HG03378 (cell line): ENCODE measurements around the gene SCLY.
"Not testable (repeated sequence)": the region's sequence is repeated elsewhere in the genome, so short reads cannot be mapped to it uniquely, and the experiment has no call there.

Experiments used
- ATAC-seq: cut with Tn5 transposase; IDR thresholded peaks from one replicate; pipeline ENCODE4 v1.9.1; 2021; ENCODE audit warnings: mild to moderate bottlenecking, moderate library complexity; ENCODE audit not compliant: unreplicated experiment

SCLY gene

DNA sequence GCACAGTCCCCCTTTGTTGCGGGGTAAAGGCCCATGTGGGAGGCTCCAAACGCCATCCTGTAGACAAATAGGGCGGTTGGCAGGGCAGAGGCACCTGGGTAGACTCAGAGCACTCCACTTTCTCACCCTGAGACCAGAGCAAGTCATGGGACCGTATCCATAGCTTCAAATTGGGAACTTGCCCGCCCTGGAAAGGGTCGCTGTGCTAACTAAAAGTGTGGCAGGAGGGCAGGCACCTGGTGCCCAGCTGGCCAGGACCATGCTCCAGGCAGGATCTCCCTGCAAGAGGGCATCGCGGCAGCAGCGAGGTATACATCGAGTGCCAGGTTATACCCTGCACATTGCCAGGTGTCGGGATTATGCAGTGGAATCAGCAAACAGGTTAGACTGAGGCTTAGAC lies 20.8 kb upstream of the SCLY start:
- ATAC-seq = no peak

DNA sequence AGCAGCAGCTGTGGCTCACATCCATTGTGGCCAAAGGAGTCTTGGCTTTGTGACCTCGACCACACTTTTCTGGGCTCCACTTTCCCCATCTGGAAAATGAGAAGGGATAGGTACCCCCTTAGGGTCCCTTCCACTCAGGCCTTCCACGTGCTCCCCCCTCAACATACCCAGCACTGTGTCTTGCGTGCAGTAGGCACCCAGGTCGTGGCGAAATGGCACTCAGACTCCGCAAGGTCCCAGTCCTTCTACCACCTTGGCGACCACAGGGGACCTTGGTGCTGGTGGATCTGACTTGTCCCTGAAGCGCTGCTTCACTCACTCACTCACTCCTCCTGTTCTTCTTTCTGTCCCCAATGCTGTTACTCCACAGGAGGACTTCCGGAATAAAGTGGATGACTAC lies 19.9 kb upstream of the SCLY start:
- no peak for ATAC-seq

DNA sequence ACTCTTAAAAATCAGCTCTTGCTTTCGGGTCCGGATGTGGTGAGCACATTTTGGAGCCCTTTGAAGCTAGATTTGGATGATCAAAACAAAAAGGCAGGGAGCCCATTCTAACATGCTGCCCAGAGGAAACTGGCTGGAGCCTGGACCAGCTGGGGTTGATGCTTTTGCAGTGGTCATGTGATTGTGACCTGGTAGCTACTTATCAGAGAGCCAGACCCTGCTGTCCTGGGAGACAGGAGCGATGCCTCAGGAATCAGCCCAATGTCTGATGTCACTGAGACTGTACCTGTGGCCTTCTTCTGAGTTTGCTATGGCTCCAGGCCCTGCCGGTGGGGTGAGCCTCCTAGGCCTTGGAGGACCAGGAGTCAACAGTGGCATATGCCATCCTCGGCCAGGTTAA lies 18.7 kb upstream of the SCLY start:
- no peak for ATAC-seq

DNA sequence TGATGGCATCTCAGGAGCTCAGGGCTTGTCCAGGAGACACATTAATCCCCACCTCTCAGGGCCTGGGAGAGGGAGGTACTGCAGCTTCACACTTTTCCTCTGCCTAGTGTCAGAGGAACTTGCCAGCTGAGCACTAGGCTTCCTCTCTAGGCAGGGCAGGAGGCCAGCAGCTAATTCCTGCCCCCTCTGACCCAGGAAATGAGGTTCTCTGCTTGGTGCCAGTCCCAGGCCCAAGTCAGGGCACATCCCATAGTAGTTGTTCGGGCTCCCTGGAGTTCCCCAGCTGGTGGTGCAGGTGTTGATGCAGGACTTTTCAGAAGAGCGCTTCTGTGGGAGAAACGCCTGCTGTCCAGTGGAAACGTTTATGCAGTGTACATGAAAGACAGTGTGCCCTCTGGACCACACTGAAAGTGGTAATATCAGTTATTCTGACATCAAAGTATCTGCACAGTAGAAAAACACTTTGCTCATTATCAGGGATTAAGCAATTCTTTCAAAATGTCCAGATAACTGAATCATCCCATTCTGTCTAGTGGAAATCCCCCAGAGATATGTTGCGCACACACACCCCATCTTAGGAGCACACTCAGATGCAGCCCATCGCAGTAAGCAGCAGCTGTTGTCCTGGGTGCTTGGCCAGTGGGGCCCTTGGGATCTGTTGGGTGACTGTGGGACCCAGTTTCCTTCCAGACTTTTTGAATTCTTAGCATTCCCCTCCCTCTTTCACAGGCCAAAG lies 17.8 kb upstream of the SCLY start:
- ATAC-seq = no peak

DNA sequence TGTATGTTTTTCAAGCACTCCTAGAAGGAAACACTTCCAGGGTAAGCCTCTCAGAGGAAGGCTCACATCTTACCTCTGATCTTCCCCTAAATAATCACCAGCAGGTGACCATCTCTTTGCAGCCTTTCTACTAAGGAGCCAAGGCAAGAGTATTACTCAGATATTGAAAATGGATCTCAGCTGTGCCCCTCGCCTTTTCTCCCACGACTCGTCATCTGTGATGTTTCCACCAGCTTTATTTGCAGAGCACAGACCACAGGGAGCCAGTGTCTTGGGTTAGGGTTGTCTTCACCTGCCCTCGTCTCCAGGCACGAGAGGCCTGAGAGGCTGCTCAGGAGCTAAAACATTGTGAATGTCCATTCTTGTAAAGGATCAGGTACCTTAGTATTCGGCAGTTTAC lies 16.9 kb upstream of the SCLY start:
- no peak for ATAC-seq

DNA sequence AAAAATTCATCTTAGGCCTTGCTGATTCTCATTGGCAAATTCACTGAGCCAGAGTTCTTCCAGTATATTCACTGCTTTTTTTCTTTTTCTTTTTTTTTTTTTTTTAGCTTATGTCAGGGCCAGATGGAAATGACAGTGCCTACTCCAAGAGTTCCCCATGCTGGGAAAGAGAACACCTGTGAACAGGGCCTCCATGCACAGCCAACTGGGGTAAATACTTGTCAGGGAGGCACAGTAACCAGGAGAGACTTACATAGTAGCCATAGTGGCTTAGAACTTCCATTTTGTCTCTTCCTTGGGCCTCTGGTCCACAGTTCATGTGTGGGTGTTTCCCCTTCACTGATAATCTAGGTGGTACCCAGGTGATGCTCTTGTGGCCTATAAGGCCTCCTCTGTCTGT lies 15.2 kb upstream of the SCLY start:
- no peak for ATAC-seq

DNA sequence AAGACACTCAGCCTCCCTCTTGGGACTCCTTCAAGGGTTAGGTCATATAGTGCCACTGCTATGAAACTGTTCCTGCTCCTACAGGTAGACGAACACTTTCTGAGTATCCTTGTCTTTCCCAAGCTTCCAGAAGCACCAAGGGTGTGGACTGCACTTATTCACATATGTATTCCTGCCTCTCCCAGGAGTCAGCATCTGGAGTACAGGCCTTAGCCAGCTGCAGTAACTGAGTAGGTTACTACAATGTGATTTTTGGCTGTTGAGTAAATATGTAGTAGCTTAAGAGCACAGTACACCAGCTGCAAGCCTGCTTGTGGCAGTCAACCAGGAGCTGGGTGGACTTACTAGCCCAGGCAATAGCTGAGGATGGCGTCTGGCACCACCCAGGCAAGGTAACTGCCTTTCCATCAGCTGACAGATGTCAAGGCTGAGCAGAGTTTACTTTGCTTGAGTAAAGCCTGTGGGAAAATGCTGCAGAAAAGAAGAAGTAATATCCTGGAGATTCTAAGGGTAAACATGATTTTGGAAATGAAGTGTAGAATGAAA lies 14.0 kb upstream of the SCLY start:
- no peak for ATAC-seq

DNA sequence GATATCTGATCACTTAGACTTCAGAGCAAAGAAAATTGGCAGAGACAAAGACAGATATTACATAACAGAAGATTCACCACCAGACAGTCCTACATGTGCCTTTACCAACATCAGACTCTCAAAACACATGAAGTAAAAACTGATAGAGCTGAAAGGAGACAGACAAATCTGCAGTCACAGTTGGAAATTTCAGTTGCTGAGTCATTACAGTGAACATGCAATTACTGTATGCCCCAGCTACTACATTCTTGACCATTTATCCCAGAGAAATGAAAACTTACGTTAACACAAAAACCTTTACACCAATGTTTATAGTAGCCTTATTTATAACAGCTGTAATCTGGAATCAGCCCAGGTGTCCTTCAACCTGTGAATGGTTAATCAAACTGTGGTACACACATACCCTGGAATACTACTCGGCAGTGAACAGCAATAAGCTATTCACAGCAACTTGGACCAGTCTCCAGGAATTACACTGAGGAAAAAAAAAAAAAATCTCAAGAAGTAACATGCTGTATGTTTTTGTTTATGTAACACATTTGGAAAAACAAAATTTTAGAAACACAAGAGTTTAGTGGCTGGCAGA lies 7.5 kb upstream of the SCLY start:
- no peak for ATAC-seq

DNA sequence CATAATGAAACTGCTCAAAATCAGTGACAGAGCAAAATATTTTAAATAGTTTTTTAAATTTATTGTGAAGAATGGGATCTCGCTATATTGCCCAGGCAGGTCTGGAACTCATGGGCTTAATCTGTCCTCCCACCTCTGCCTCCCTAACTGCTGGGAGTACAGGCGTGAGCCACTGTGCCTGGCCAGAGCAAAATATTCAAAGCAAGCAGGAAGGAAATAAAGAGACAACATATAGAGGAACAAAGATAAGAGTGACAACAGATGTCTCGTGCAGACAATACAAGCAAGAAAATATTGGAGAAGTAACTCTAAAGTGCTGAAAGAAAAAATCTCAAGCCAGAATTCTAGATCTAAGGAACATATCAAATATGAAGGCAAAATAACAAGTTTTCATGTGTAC lies 5.0 kb upstream of the SCLY start:
- no peak for ATAC-seq

DNA sequence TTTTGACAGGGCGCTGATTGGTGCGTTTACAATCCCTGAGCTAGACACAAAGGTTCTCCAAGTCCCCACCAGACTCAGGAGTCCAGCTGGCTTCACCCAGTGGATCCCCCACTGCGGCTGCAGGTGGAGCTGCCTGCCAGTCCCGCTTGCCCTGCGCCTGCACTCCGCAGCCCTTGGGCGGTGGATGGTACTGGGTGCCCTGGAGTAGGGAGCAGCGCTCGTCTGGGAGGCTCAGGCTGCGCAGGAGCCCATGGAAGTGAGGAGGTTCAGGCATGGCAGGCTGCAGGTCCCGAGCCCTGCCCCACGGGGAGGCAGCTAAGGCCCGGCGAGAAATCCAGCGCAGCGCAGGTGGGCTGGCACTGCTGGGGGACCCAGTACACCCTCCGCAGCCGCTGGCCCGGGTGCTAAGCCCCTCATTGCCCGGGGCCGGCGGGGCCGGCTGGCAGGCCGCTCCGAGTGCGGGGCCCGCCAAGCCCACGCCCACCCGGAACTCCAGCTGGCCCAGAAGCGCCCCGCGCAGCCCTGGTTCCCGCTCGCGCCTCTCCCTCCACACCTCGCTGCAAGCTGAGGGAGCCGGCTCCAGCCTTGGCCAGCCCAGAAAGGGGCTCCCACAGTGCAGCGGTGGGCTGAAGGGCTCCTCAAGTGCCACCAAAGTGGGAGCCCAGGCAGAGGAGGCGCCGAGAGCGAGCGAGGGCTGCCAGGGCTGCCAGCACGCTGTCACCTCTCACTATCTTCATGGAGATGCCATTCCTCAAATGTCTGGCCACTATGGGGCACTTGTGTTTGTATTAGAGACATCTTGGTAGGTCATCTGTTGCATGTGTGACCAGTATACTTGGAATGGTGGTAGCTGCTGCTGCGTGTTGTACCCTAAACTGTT lies 2.9 kb upstream of the SCLY start:
- not testable (repeated sequence) for ATAC-seq

DNA sequence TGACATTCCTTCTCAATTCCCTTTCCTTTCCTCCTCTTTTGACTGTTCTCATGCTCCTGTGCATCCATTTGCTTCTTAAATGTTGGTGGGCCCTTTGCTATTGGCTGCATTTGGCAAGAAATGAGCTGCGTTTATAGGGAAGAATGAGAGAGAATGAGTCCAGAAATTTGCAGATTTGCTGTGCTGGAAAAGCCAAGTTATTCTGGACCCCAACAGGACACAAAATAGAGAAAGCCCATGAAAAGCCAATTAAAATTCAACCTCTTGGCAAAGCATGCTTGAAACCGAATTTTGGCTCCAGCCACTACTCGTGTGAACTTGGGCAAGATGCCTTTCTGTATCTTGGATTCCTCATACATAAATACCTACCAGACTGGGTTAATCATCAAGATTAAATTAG lies 1.3 kb upstream of the SCLY start:
- no peak for ATAC-seq

DNA sequence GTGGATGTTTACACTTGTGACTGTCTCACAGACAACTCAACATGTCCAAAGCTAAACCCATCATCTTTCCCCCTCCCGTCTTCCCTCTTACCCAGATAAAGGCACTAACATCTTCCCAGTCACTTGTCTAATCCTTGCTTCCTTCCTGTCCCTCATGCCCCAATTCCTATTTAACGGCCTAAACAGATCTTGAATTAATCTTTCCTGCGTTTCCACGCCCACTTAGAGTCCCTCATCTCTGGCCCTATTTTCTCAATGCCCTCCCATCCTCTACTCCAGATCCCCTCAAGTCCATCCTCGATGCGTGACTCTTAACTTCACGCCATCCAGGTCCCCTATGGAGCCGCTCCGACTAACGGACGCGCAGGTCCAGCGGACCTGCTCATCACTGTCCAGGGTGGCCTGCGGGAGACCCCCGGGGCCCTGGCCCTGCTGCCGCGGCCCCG lies 682 bp upstream of the SCLY start:
- peak; percentile 1 for ATAC-seq

DNA sequence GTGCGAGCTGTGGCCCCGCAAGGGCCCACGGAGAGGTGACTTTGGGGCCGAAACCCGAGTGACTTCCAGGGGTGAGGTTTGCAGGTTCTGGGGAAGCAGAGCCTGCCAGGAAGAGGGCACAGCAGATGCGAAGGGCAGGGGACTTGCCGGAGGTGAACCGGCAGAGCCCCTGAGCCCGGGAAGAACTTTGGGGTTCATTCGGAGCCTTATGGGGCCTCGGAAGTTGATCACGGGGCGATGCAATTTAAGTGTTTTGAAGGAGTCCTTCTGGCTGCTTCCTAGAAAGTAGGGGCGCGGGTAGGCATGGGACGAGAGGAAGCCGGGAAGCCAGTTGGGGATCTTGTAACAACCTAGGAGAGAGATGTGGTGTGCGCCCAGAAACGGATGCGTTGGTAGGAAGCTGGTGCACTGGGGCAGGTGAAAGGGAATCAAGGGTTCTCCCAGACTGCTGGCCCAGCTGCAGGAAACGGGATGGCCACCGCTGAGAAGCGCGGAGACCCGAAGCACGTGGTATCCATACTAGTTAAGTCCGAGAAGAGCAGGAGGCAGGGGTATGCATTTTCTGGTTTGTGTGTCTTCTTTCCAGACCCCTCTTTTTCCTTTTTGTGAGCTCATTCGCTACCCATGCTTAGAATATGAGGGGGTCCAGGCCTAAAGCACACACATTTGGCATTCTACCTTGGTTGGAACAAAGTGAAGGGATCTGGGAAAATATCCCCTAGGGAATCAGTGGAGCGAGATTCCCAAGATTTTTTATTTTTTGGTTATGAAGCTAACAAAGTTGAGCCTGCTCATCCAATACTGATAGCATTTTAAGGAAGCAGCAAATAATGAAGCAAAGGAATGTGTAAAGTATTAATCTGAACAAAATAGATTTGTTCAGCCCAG lies 758 bp downstream of the SCLY start:
- no peak for ATAC-seq

DNA sequence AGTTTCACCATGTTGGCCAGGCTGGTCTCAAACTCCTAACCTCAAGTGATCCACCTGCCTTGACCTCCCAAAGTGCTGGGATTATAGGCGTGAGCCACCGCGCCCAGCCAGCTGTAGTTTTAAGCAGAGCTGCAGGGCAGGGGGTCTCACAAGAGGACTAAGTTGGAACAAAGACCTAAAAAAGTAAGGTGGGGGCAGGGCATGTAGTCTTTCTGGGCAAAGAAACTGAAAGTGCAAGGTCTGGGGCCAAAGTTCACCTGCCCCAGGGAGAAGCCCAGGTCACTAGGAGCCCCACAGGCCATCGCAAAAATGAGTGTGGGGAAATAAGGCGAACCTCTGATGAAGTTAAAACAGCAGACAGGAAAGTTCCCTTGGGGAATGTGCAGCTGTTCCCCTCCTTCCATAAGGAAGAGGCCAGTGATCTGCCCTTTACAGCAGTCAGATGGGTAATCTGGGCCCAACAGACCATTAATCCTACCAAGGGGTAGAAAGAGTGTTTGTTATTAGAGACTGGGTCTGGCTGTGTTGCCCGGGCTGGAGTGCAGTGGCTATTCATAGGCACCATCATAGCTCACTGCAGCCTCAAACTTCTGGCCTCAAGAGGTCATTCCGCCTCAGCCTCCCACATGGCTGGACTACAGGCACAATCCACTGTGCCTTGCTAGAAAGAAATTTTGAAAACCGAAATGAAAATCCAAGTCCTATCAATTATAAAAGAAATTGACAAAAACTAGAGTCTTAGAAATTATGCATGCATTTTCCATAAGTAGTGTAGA lies 2.8 kb downstream of the SCLY start:
- no peak for ATAC-seq

DNA sequence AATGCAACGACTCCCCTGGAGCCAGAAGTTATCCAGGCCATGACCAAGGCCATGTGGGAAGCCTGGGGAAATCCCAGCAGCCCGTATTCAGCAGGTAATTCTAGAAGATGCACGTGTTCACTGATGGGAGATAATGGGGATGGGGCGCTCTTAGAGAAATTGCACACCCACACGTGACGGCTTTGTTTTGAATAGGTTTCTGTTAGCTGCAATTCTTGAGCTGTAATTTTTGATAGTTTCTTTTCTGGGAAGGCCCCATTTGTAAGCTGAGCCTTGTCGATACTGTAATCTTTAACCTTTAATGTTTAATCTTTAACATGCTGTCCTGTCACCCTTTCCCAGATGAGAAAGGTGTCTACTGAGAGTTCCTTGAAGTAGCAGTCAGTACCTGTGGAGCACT lies 3.6 kb downstream of the SCLY start:
- ATAC-seq = no peak

DNA sequence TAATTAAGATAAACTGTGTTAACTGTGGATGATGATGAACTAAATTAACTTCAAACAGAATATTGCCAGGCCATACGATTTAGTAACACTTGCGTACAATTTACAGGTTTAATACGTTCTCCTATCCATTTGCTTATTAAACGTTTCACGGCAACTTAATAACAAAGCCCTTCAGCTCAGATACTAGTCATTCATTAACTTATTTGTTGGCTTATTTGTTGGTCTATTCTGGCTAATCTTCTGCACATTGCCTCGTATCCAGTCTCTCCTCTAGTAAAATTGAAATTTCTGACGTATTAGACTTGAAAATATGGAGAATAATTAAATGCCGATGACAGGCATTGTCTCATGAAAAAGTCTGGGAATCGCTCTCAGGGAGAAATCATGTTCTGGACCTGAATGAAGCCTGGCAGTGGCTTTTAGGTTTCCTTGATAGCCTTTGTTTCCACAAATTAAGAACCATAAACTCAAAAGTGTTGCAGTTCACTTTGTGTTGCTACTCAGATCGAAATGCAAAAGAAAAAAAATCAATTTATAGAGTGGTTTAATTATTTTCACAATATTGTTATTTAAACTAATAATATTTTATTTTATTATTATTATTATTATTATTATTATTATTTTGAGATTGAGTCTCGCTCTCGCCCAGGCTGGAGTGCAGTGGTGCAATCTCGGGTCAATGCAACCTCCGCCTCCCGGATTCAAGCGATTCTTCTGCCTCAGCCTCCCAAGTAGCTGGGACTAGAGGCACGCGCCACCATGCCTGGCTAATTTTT lies 4.5 kb downstream of the SCLY start:
- no peak for ATAC-seq

DNA sequence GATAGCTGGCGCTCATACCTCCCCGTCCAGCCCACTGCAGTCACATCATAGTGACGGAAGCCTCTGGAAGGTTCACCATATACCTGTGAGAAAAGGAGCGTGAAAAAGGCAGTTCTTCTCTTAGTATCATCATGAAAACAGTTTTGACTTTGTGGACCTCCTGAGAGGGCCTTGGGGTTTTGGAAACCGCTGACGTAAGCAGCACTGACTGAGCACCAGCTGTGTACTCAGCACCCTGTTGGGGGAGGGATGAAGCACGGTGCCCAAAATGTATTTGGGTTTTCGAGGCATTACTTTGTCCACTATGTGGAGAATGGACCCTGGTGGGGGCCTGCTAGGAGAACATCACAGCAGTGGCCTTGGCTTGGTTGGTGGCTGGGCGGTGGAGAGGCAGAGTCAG lies 5.4 kb downstream of the SCLY start:
- no peak for ATAC-seq

DNA sequence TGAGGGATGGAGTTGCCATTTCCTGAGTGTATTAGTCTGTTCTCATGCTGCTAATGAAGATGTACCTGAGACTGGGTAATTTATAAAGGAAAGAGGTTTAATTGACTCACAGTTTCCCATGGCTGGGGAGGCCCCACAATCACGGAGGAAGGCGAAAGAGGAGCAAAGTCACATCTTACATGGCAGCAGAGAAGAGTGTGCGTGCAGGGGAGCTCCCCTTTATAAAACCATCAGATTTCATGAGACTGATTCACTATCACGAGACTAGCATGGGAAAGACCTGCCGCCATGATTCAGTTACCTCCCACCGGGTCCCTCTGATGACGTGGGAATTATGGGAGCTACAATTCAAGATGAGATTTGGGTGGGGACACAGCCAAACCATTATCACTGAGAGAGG lies 5.9 kb downstream of the SCLY start:
- not testable (repeated sequence) for ATAC-seq

DNA sequence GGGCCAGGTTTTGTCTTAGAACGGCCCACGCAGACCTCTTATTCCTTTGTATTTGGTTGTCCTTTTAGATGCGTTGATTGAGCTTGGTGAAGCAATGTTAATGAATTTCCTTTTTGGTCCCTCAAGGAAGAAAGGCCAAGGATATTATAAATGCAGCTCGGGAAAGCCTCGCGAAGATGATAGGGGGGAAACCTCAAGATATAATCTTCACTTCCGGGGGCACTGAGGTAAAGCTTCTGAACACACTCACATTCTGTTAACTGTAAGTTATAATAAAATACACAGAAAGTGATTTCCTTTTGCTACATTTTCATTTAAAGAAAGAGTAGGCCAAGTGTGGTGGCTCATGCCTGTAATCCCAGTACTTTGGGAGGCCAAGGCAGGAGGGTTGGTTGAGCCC lies 7.1 kb downstream of the SCLY start:
- no peak for ATAC-seq
